ENCODE data around the gene OTOA.

DNA sequence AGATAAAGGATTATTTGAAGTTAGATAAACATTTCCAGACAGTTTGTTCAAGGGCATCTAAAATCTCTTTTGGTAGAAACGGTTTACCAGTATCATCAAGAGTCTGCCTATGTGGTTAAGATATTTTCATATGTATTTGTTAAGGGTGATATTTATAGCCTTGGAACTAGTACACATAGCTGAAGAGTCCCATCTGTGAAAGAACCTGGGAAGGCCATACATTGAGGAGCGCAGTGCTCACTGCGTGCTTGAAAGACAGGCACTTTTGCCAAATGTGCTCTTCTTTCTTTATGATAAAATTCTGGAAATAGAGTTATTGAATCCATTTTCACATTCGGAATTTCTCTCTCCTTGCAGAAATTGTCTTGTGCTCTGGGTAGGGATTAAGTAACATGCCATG lies 19.1 kb upstream of the OTOA start:
- TF ChIP-seq EP300 (IDR thresholded peaks at IDR 0.05) (no peak), POLR2A (IDR thresholded peaks at IDR 0.05) (no peak)

All from ovary (tissue), 1 donor.